Measurements from ENCODE around the gene PSMB1. TPM values are rescaled to one million over a fixed set of nuclear protein-coding genes. Genes with fewer than 3 reads are reported as not detected.

The PSMB1 gene
- total and polyA plus RNA-seq, 8 donors, result 37.9 to 174 (median 64.7) TPM

- Histone ChIP-seq H3K27ac (no peak overlapping the region), H3K27me3 (no peaks in the 10 kb centered on the region), H3K4me1 (no peaks in the 10 kb centered on the region), H3K9me3 (no peaks in the 10 kb centered on the region), H3K4me3 (no peak overlapping the region), H3K36me3 (no peaks in the 10 kb centered on the region)
- no peak for ATAC-seq
- DNase-seq, result no peak
- no peak for FAIRE-seq
- 38 to 49% methylated on average over 4 of the region's 4 CpGs for WGBS, 2 donors
- intact Hi-C loops (cut with DNase I), result no loop called here
- TF ChIP-seq CTCF (IDR thresholded peaks at IDR 0.05), result no peak
Measured at GRCh38 chr6:170497841-170498301, 55.2 kb downstream of the PSMB1 start.

GRCh38 chr6:170493354-170493753, 59.8 kb downstream of the PSMB1 start:
- H3K27me3 ChIP-seq, result no peaks in the 10 kb centered on the region
- DNase-seq (no peak), FAIRE-seq (no peak), ATAC-seq (no peak)
- H3K4me1 ChIP-seq, result no peaks in the 10 kb centered on the region
- TF ChIP-seq CTCF (IDR thresholded peaks at IDR 0.05), result no peak
- H3K9me3 ChIP-seq, result no peaks in the 10 kb centered on the region
- 91 to 92% methylated on average over 2 of the region's 2 CpGs for WGBS, 2 donors
- H3K4me3 ChIP-seq, result no peak overlapping the region
- H3K36me3 ChIP-seq, result no peaks in the 10 kb centered on the region
- intact Hi-C loops (cut with DNase I), result no loop called here
- H3K27ac ChIP-seq, result no peak overlapping the region

GRCh38 chr6:170490259-170490658, 62.8 kb downstream of the PSMB1 start:
- Histone ChIP-seq H3K4me1 (no peaks in the 10 kb centered on the region), H3K9me3 (no peaks in the 10 kb centered on the region), H3K27ac (no peak overlapping the region), H3K36me3 (no peaks in the 10 kb centered on the region), H3K27me3 (no peaks in the 10 kb centered on the region), H3K4me3 (no peak overlapping the region)
- ATAC-seq (no peak), DNase-seq (no peak), FAIRE-seq (no peak)
- intact Hi-C loops (cut with DNase I), result no loop called here
- no peak for TF ChIP-seq CTCF (IDR thresholded peaks at IDR 0.05)
- WGBS, 2 donors, result 59 to 63% methylated on average over 4 of the region's 4 CpGs

GRCh38 chr6:170489836-170490235, 63.3 kb downstream of the PSMB1 start:
- no peak for TF ChIP-seq CTCF (IDR thresholded peaks at IDR 0.05)
- FAIRE-seq (no peak), ATAC-seq (no peak), DNase-seq (no peak)
- Histone ChIP-seq H3K36me3 (no peaks in the 10 kb centered on the region), H3K27ac (no peak overlapping the region), H3K9me3 (no peaks in the 10 kb centered on the region), H3K27me3 (no peaks in the 10 kb centered on the region), H3K4me1 (no peaks in the 10 kb centered on the region), H3K4me3 (no peak overlapping the region)
- intact Hi-C loops (cut with DNase I), result no loop called here
- 66 to 71% methylated on average over 3 of the region's 3 CpGs for WGBS, 2 donors

- no peak overlapping the region for H3K4me3 ChIP-seq
- intact Hi-C loops (cut with DNase I), result no loop called here
- 65 to 88% methylated on average over 4 of the region's 4 CpGs for WGBS, 2 donors
Measured at GRCh38 chr6:170487707-170488329, 65.3 kb downstream of the PSMB1 start.

More at GRCh38 chr6:170487707-170488329, 65.3 kb downstream of the PSMB1 start:
- no peaks in the 10 kb centered on the region for H3K4me1 ChIP-seq
- DNase-seq (no peak), FAIRE-seq (no peak), ATAC-seq (no peak)
- H3K36me3 ChIP-seq, result no peaks in the 10 kb centered on the region
- no peaks in the 10 kb centered on the region for H3K9me3 ChIP-seq
- no peak overlapping the region for H3K27ac ChIP-seq
- no peak for TF ChIP-seq CTCF (IDR thresholded peaks at IDR 0.05)
- H3K27me3 ChIP-seq, result no peaks in the 10 kb centered on the region

All from pancreas (tissue), 10 donors.